ENCODE measurements around the gene ADRA2B.

DNA sequence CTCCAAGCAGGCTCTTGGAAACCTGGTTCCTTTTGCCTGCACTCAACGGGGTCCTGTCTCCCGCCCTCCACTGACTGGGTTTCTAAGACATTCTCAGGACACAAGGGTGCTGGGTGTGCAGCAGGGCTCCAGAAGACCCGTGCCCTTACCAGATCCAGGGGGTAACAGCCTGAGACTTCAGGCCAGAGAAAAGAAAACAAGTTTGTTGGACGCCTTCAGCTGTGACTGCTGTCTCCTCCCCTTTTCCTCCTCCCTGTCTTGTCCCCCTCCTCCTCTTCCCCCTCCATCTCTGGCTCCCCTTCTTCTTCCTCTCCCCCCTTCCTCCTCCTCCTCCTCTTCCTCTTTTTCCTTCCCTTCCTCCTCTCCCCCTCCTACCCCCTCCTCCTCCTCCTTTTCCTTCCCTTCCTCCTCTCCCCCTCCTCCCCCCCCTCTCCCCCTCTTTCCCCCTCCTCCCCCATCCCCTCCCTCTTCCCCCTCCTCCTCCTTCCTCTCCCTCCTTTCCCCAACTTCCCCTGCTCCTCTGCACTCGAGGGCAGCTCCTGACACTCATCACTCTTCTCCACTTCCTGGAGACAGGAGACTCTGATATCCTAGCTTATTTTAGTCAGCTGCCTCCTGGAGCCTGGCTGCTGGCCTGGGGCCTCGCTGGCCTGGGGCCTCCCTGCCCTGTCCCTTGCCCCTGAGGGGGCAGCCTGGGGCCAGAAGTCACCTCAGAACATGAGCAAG, 12.4 kb downstream of the ADRA2B start:
- TF ChIP-seq, protein P1, sequence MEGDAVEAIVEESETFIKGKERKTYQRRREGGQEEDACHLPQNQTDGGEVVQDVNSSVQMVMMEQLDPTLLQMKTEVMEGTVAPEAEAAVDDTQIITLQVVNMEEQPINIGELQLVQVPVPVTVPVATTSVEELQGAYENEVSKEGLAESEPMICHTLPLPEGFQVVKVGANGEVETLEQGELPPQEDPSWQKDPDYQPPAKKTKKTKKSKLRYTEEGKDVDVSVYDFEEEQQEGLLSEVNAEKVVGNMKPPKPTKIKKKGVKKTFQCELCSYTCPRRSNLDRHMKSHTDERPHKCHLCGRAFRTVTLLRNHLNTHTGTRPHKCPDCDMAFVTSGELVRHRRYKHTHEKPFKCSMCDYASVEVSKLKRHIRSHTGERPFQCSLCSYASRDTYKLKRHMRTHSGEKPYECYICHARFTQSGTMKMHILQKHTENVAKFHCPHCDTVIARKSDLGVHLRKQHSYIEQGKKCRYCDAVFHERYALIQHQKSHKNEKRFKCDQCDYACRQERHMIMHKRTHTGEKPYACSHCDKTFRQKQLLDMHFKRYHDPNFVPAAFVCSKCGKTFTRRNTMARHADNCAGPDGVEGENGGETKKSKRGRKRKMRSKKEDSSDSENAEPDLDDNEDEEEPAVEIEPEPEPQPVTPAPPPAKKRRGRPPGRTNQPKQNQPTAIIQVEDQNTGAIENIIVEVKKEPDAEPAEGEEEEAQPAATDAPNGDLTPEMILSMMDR (IDR thresholded peaks at IDR 0.05): no peak
- no peak for TF ChIP-seq EZH2 (IDR thresholded peaks at IDR 0.05; ENCODE audit: borderline replicate concordance, insufficient read depth, low read depth, low read length, poor library complexity, severe bottlenecking)
